SK-N-MC (cell line): ENCODE data around the gene SEC24C.
"Not testable (repeated sequence)": the region's sequence is repeated elsewhere in the genome, so short reads cannot be mapped to it uniquely, and the experiment has no call there.

Experiments
- DNase-seq: peaks from one replicate; pipeline ENCODE4 v3.0.0-alpha.2; 2011; ENCODE audit warnings: low read depth, low spot score
- H3K27ac ChIP-seq: fragments of 200-600 bp; sonication (generic); 2 replicates; pipeline ENCODE4 v1.5.1; 2016; ENCODE audit warnings: mixed run types
- H3K36me3 ChIP-seq: fragments of 200-600 bp; sonication (generic); 2 replicates; pipeline ENCODE4 v1.6.1; 2017; ENCODE audit warnings: antibody characterized with exemption, low read length, mixed read lengths; ENCODE audit not compliant: insufficient read depth
- H3K4me3 ChIP-seq: fragments of 200-600 bp; sonication (generic); 2 replicates; pipeline ENCODE4 v1.5.1; 2016
- H3K9ac ChIP-seq: fragments of 200-600 bp; sonication (generic); 2 replicates; pipeline ENCODE4 v1.8.0; 2017; ENCODE audit warnings: mixed run types, mixed read lengths; ENCODE audit not compliant: insufficient read length
- H3K9me3 ChIP-seq: fragments of 200-600 bp; sonication (generic); 2 replicates; pipeline ENCODE4 v1.6.1; 2017; ENCODE audit warnings: low read depth, mild to moderate bottlenecking, antibody characterized with exemption, low read length, moderate library complexity, mixed read lengths
- EZH2 ChIP-seq: fragments of 200-600 bp; sonication (generic); IDR thresholded peaks from one replicate; pipeline ENCODE4 v1.6.1; 2017; ENCODE audit warnings: antibody characterized with exemption
- FOXP2 ChIP-seq: optimal IDR thresholded peaks from 2 replicates; pipeline ENCODE3; 2011; ENCODE audit warnings: mild to moderate bottlenecking, moderate library complexity; ENCODE audit not compliant: insufficient read depth; ENCODE audit errors: extremely low read length, control extremely low read depth
- POLR2AphosphoS5 ChIP-seq: IDR thresholded peaks from 2 replicates; pipeline ENCODE4 v1.6.1; 2012; ENCODE audit warnings: mild to moderate bottlenecking, low read depth, low read length, borderline replicate concordance

Gene SEC24C

DNA sequence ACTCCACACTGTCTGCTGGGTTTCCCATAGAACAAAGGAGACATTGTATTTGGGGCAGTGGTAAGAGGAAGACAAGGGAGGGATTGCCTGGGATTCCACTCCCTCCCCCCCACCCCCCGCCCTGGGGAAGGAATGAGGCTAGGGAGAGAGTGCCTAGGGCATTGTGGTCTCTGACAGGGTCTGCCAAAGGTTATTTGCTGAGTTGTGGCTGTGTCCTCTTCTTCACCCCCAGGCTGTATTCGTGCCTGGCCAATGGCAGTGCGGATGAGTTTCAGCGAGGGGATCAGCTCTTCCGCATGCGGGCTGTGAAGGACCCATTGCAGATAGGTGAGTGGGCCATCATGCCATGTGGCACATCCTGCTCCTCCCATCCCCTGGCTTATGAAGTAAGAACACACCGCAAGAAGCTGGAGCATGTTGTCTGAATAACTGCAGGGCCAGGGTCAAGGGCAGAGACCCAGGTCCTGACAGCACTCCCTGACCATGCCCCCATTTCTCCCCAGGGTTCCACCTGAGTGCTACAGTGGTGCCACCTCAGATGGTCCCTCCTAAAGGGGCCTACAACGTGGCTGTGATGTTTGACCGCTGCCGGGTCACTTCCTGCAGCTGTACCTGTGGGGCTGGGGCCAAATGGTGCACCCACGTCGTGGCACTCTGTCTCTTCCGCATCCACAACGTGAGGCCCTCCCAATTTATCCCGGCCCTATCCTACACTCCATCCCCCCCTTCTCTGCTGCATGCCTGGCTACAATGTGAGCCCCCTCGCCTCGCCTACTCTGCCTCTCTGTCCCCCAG, 44.9 kb downstream of the SEC24C start:
- no peak for DNase-seq
- Histone ChIP-seq H3K27ac (no peak overlapping the region), H3K9me3 (no peaks in the 10 kb centered on the region), H3K36me3 (no peaks in the 10 kb centered on the region; the same call in 1 of the 2 replicates), H3K9ac (no peak overlapping the region), H3K4me3 (no peak overlapping the region)
- TF ChIP-seq POLR2AphosphoS5, result no peak
- TF ChIP-seq EZH2, result no peak
- TF ChIP-seq FOXP2, result no peak

GRCh38 chr10:73789659-73790055, 45.5 kb downstream of the SEC24C start:
- Histone ChIP-seq H3K4me3 (no peak overlapping the region), H3K27ac (no peak overlapping the region), H3K9me3 (no peaks in the 10 kb centered on the region), H3K36me3 (no peaks in the 10 kb centered on the region; the same call in 1 of the 2 replicates), H3K9ac (no peak overlapping the region)
- TF ChIP-seq EZH2 (no peak), FOXP2 (no peak), POLR2AphosphoS5 (no peak)
- DNase-seq, result no peak

- H3K27ac ChIP-seq, result no peak overlapping the region
- no peaks in the 10 kb centered on the region; the same call in 1 of the 2 replicates for H3K36me3 ChIP-seq
- no peak for DNase-seq
- TF ChIP-seq FOXP2 (no peak), POLR2AphosphoS5 (no peak), EZH2 (no peak)
- H3K4me3 ChIP-seq, result no peak overlapping the region
- H3K9ac ChIP-seq, result no peak overlapping the region
- H3K9me3 ChIP-seq, result no peaks in the 10 kb centered on the region
These were observed 46.9 kb downstream of the SEC24C start for GRCh38 chr10:73790886-73791625.

DNA sequence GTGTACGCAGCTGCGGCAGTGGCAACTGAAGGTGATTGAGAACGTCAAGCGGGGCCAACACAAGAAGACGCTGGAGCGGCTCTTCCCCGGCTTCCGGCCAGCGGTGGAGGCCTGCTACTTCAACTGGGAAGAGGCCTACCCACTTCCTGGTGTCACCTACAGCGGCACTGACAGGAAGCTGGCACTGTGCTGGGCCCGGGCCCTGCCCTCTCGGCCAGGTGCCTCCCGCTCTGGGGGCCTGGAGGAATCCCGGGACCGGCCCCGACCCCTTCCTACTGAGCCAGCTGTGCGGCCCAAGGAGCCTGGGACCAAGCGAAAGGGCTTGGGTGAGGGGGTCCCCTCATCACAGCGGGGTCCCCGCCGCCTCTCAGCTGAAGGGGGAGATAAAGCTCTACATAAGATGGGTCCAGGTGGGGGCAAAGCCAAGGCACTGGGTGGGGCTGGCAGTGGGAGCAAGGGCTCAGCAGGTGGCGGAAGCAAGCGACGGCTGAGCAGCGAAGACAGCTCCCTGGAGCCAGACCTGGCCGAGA, 47.8 kb downstream of the SEC24C start:
- TF ChIP-seq POLR2AphosphoS5 (no peak), FOXP2 (no peak), EZH2 (no peak)
- H3K9ac ChIP-seq, result no peak overlapping the region
- no peak overlapping the region for H3K4me3 ChIP-seq
- DNase-seq, result no peak
- no peaks in the 10 kb centered on the region for H3K9me3 ChIP-seq
- no peaks in the 10 kb centered on the region; the same call in 1 of the 2 replicates for H3K36me3 ChIP-seq
- H3K27ac ChIP-seq, result no peak overlapping the region

- H3K4me3 ChIP-seq, result no peak overlapping the region
- H3K36me3 ChIP-seq, result no peaks in the 10 kb centered on the region; the same call in 1 of the 2 replicates
- H3K9ac ChIP-seq, result no peak overlapping the region
- no peaks in the 10 kb centered on the region for H3K9me3 ChIP-seq
- DNase-seq, result no peak
- TF ChIP-seq EZH2 (no peak), FOXP2 (no peak)
- H3K27ac ChIP-seq, result no peak overlapping the region
These were observed 49.3 kb downstream of the SEC24C start for GRCh38 chr10:73793456-73793855.

DNA sequence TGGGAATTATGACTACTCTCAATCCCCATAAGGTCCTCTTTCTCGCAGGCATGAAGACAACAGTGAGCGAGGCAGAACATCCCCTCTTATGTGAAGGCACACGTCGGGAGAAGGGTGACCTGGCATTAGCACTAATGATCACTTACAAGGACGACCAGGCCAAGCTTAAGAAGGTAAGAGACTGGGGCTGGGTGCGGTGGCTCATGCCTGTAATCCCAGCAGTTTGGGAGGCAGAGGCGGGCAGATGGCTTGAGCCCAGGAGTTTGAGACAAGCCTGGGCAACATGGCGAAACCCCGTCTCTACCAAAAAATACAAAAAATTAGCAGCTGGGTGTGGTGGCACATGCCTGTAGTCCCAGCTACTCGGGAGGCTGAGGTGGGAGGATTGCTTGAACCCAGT, 51.3 kb downstream of the SEC24C start:
- H3K4me3 ChIP-seq, H3K9me3 ChIP-seq, H3K27ac ChIP-seq, H3K9ac ChIP-seq, H3K36me3 ChIP-seq, DNase-seq: not testable (repeated sequence)

GRCh38 chr10:73796035-73796434, 51.9 kb downstream of the SEC24C start:
- not testable (repeated sequence) for H3K9me3 ChIP-seq, H3K4me3 ChIP-seq, H3K27ac ChIP-seq, DNase-seq, H3K9ac ChIP-seq, H3K36me3 ChIP-seq

DNA sequence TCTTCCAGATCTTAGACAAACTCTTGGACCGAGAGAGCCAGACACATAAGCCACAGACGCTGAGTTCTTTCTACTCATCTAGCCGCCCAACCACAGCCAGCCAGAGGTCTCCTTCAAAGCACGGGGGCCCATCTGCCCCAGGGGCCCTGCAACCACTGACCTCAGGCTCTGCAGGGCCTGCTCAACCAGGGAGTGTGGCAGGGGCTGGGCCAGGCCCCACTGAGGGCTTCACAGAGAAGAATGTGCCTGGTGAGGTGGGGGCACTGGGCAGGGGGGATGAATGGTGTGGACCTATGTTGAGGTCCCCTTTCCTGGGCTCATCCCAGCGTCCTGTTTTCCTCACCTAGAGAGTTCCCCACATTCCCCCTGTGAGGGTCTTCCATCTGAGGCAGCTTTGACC, 52.6 kb downstream of the SEC24C start:
- Histone ChIP-seq H3K9ac (no peak overlapping the region), H3K9me3 (no peaks in the 10 kb centered on the region), H3K4me3 (no peak overlapping the region), H3K27ac (no peak overlapping the region), H3K36me3 (no peaks in the 10 kb centered on the region; the same call in 1 of the 2 replicates)
- DNase-seq, result no peak
- TF ChIP-seq POLR2AphosphoS5 (no peak), FOXP2 (no peak), EZH2 (no peak)
